Astrocyte (in vitro differentiated cells and primary cell): ENCODE results near the gene PCBP1. TPM values are rescaled to one million over a fixed set of nuclear protein-coding genes. Genes with fewer than 3 reads are reported as not detected.

Experiments
- DNase-seq: peaks from one replicate; pipeline ENCODE4 v3.0.0-alpha.2; 2010; ENCODE audit warnings: low read depth
- FAIRE-seq: peaks from 2 replicates; lab custom pipeline; 2011; peaks lifted over from hg19 to GRCh38; lab: Jason Lieb, UNC
- H2AFZ ChIP-seq: 2 replicates; pipeline ENCODE4 v1.6.0; 2012; ENCODE audit warnings: low read depth, low read length, inconsistent platforms
- H3K27ac ChIP-seq: 2 replicates; pipeline ENCODE4 v1.5.1; 2011; ENCODE audit warnings: low read depth, low read length, inconsistent platforms
- H3K27me3 ChIP-seq: 2 replicates; pipeline ENCODE4 v1.6.0; 2011; ENCODE audit warnings: low read length, inconsistent platforms; ENCODE audit not compliant: insufficient read depth
- H3K36me3 ChIP-seq: 2 replicates; pipeline ENCODE4 v1.5.1; 2011; ENCODE audit warnings: low read length, inconsistent platforms; ENCODE audit not compliant: insufficient read depth
- H3K4me1 ChIP-seq: 2 replicates; pipeline ENCODE4 v1.5.1; 2011; ENCODE audit warnings: low read length, inconsistent platforms; ENCODE audit not compliant: insufficient read depth
- H3K4me2 ChIP-seq: 2 replicates; pipeline ENCODE4 v1.6.0; 2012; ENCODE audit warnings: low read length, inconsistent platforms
- H3K4me3 ChIP-seq: 2 replicates; pipeline ENCODE4 v1.5.1; 2011; ENCODE audit warnings: low read depth, mild to moderate bottlenecking, low read length, inconsistent platforms; ENCODE audit not compliant: insufficient read depth
- H3K79me2 ChIP-seq: 2 replicates; pipeline ENCODE4 v1.6.0; 2012; ENCODE audit warnings: mild to moderate bottlenecking, low read length, inconsistent platforms; ENCODE audit not compliant: insufficient read depth
- H3K9ac ChIP-seq: 2 replicates; pipeline ENCODE4 v1.6.0; 2012; ENCODE audit warnings: mild to moderate bottlenecking, low read length, inconsistent platforms
- H3K9me3 ChIP-seq: 2 replicates; pipeline ENCODE4 v1.5.1; 2012; ENCODE audit warnings: low read depth, mild to moderate bottlenecking, low read length, inconsistent platforms; ENCODE audit not compliant: insufficient read depth
- H4K20me1 ChIP-seq: 2 replicates; pipeline ENCODE4 v1.6.0; 2012; ENCODE audit warnings: low read length, inconsistent platforms; ENCODE audit not compliant: insufficient read depth
- H3K27ac Mint-ChIP-seq: one replicate; pipeline ENCODE4 v1.8.0; 2021; ENCODE audit warnings: mild to moderate bottlenecking, mixed read lengths; ENCODE audit not compliant: unreplicated experiment
- H3K27me3 Mint-ChIP-seq: one replicate; pipeline ENCODE4 v1.8.0; 2021; ENCODE audit warnings: low read depth, mixed read lengths; ENCODE audit not compliant: unreplicated experiment
- H3K36me3 Mint-ChIP-seq: one replicate; pipeline ENCODE4 v1.8.0; 2021; ENCODE audit warnings: low read depth, mixed read lengths; ENCODE audit not compliant: unreplicated experiment
- H3K4me1 Mint-ChIP-seq: one replicate; pipeline ENCODE4 v1.8.0; 2021; ENCODE audit warnings: low read depth, mixed read lengths; ENCODE audit not compliant: unreplicated experiment
- H3K4me3 Mint-ChIP-seq: one replicate; pipeline ENCODE4 v1.8.0; 2021; ENCODE audit warnings: mild to moderate bottlenecking, moderate library complexity, mixed read lengths; ENCODE audit not compliant: unreplicated experiment
- H3K9me3 Mint-ChIP-seq: one replicate; pipeline ENCODE4 v1.8.0; 2021; ENCODE audit warnings: mild to moderate bottlenecking, mixed read lengths; ENCODE audit not compliant: unreplicated experiment
- CTCF ChIP-seq: IDR thresholded peaks from 2 replicates; pipeline ENCODE4 v1.5.1; 2011; ENCODE audit warnings: low read depth, mild to moderate bottlenecking, inconsistent platforms, low read length, moderate library complexity; ENCODE audit not compliant: insufficient read depth
- EZH2 ChIP-seq: IDR thresholded peaks from 2 replicates; pipeline ENCODE4 v1.6.1; 2012; ENCODE audit warnings: mild to moderate bottlenecking, low read length, inconsistent platforms; ENCODE audit not compliant: insufficient read depth
- total RNA-seq: library from RNA; stranded (reverse); gene quantifications from 2 replicates; pipeline ENCODE4 v1.2.1, GENCODE V29; 2021

The PCBP1 gene
- total RNA-seq, 1 donor from 2014 or later = 205 TPM

- H3K27ac Mint-ChIP-seq = no peak overlapping the region
- H4K20me1 ChIP-seq = no peaks in the 10 kb centered on the region
- H3K4me1 Mint-ChIP-seq = peaks cover 24% of the 10 kb centered on the region
These were observed 28.6 kb downstream of the PCBP1 start for GRCh38 chr2:70115646-70116442.

GRCh38 chr2:70116936-70117552, 29.8 kb downstream of the PCBP1 start:
- H3K4me1 Mint-ChIP-seq = peaks cover 20% of the 10 kb centered on the region
- H3K4me3 Mint-ChIP-seq = no peak overlapping the region

More at GRCh38 chr2:70115646-70116442, 28.6 kb downstream of the PCBP1 start:
- Histone ChIP-seq H3K4me2 (no peak overlapping the region), H3K4me3 (no peak overlapping the region), H3K27me3 (no peaks in the 10 kb centered on the region), H3K9me3 (no peaks in the 10 kb centered on the region), H3K79me2 (no peaks in the 10 kb centered on the region), H3K36me3 (no peaks in the 10 kb centered on the region), H3K9ac (no peak overlapping the region), H3K4me1 (peaks cover 12% of the 10 kb centered on the region), H2AFZ (no peak overlapping the region), H3K27ac (no peak overlapping the region)
- no peaks in the 10 kb centered on the region for H3K9me3 Mint-ChIP-seq
- FAIRE-seq (no peak), DNase-seq (no peak)
- no peaks in the 10 kb centered on the region for H3K27me3 Mint-ChIP-seq
- H3K4me3 Mint-ChIP-seq = no peak overlapping the region
- no peak for TF ChIP-seq EZH2
- no peak for TF ChIP-seq CTCF
- H3K36me3 Mint-ChIP-seq = no peaks in the 10 kb centered on the region

More at GRCh38 chr2:70116936-70117552, 29.8 kb downstream of the PCBP1 start:
- Histone ChIP-seq H3K9ac (no peak overlapping the region), H3K4me2 (no peak overlapping the region), H3K79me2 (no peaks in the 10 kb centered on the region), H2AFZ (no peak overlapping the region), H3K9me3 (no peaks in the 10 kb centered on the region), H3K36me3 (no peaks in the 10 kb centered on the region), H3K27ac (no peak overlapping the region), H4K20me1 (no peaks in the 10 kb centered on the region), H3K27me3 (no peaks in the 10 kb centered on the region), H3K4me3 (no peak overlapping the region), H3K4me1 (peaks cover 7% of the 10 kb centered on the region)
- no peaks in the 10 kb centered on the region for H3K9me3 Mint-ChIP-seq
- H3K36me3 Mint-ChIP-seq = no peaks in the 10 kb centered on the region
- H3K27me3 Mint-ChIP-seq = no peaks in the 10 kb centered on the region
- FAIRE-seq (no peak), DNase-seq (no peak)
- H3K27ac Mint-ChIP-seq = no peak overlapping the region
- no peak for TF ChIP-seq CTCF
- TF ChIP-seq EZH2 = no peak
